ENCODE data around the gene ATP2A3.

DNA sequence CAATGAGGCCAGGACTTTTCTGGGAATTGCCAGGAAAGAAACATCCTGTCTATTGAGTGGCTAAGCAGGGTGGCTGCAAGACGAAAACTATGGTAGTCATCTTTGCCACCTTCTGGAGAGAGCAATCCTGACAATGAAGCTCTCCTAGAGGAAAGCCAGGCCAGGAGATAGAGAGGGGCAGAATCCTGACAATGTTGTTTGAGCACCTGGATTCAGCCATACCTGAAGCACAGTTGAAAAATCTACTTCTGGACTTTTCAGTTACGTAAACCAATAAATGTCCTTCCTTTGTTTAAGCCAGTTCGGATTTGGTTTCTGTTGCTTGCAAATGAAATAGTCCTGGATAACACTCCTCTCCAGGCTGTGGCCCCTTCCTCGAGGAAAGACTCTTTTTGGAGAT lies 57.4 kb downstream of the ATP2A3 start:
- no peak for TF ChIP-seq CTCF (IDR thresholded peaks at IDR 0.05)
- no peak for TF ChIP-seq POLR2A (IDR thresholded peaks at IDR 0.05)

Data from heart left ventricle (tissue), 13 donors.